ENCODE measurements around the gene RAB6B.

GRCh38 chr3:133855772-133856171 is 39.9 kb downstream of the RAB6B start:
- TF ChIP-seq CTCF (IDR thresholded peaks at IDR 0.05) = no peak
- TF ChIP-seq POLR2A (IDR thresholded peaks at IDR 0.05) = no peak

All from right lobe of liver (tissue), 4 donors.